ENCODE measurements around the gene RAB40B. TPM values are rescaled to one million over a fixed set of nuclear protein-coding genes. Genes with fewer than 3 reads are reported as not detected.

Gene RAB40B
- total and polyA plus RNA-seq, 2 of the 4 experiments (the other 2 are of a cell fraction): 14.9 to 20.0 TPM

DNA sequence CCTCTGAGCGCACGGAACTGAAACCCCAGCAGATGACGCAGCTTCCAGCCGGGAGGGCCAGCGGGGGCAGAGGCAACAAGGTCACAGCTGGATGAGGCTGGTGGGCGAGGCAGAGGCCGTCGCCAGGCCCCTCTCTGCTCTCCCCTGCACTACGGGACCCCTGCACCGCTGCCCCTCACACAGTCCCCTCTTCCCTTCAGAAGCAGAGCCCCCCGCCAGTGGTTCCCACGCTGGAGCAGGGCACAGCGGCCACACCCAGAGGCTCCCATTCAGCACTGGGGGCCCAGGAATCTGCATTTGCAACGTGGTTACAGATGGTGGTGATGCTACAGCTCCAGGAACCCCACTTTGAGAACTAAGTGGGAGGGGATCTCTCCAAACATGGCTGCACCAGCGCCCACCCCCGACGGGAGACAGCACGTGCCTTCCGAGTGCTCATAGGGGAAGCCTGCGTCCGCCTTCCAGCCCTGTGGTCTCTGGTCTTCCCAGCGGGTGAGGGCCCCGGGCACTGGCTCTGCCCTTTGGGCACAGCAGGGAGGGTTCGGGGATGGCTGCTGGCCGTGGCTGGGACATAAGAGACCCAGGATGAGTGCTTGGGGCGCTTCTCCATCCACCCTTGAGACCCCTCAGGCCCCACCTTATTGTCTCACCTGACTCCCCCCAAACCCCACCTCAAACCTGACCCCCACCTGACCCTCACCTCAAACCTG is 4.7 kb upstream of the RAB40B start:
- 52% methylated on average over 10 of the region's 26 CpGs; no CpG with 5 or more reads in 1 of the 2 experiments for WGBS, 2 experiments (ENCODE audit: extremely low coverage in 2 of 2, insufficient read length in 1 of 2)
- no peak overlapping the region for H3K9ac ChIP-seq (ENCODE audit: low read depth, low read length)
- H3K27ac ChIP-seq (ENCODE audit: insufficient read depth, low read length): no peak overlapping the region

More for the DNA sequence above, 4.7 kb upstream of the RAB40B start:
- peaks cover 8% of the 10 kb centered on the region; the same call in 1 of the 2 replicates for H3K27me3 ChIP-seq (ENCODE audit: control insufficient read depth, insufficient read depth, low read length)
- no peak overlapping the region for H2AFZ ChIP-seq (replicated peaks; ENCODE audit: low read length, poor library complexity)
- no peaks in the 10 kb centered on the region for H3K36me3 ChIP-seq (ENCODE audit: control insufficient read depth, insufficient read depth, low read length)
- POLR2A ChIA-PET (ENCODE audit: unreplicated experiment): interaction anchor here (1.2 kb wide), 1 partner anchor 23 kb away, joined by 3 read pairs; no protein-coding TSS in a partner anchor
- in situ Hi-C loops (cut with MboI; ENCODE audit: low sequenced_read_pairs): no loop called here
- no peak overlapping the region for H3K4me2 ChIP-seq (ENCODE audit: low read depth, low read length)
- ATAC-seq (ENCODE audit: low read depth): no peak
- H3K18ac ChIP-seq (ENCODE audit: low read depth, low read length): no peak overlapping the region
- intact Hi-C loops (cut with micrococcal nuclease): no loop called here
- H3K23ac ChIP-seq (ENCODE audit: low read depth, low read length): no peak overlapping the region
- H4K5ac ChIP-seq (ENCODE audit: low read depth, low read length): no peak overlapping the region
- no TSS peak for BruUV-seq (replicated peaks)
- H4K20me1 ChIP-seq (ENCODE audit: insufficient read depth, low read length): no peaks in the 10 kb centered on the region
- peaks cover 2% of the 10 kb centered on the region; the same call in 1 of the 2 replicates for H3K4me1 ChIP-seq (ENCODE audit: control insufficient read depth, insufficient read depth, low read length)
- H3K9me3 ChIP-seq (ENCODE audit: control insufficient read depth, insufficient read depth, low read length): no peaks in the 10 kb centered on the region
- H2BK15ac ChIP-seq (ENCODE audit: low read depth, low read length): no peak overlapping the region
- dilution Hi-C loops (cut with HindIII; ENCODE audit: low sequenced_read_pairs, unreplicated experiment): no loop called here
- H3K79me1 ChIP-seq (ENCODE audit: low read depth in 1 of 2, low read length in 2 of 2): no peaks in the 10 kb centered on the region
- TF ChIP-seq USF2 (IDR thresholded peaks at IDR 0.05; ENCODE audit: low read depth, low read length) (no peak), FOS (IDR thresholded peaks at IDR 0.05; ENCODE audit: low read depth, low read length) (no peak), RFX5 (IDR thresholded peaks at IDR 0.05; ENCODE audit: low read depth, low read length) (no peak), POLR2A (IDR thresholded peaks at IDR 0.05; ENCODE audit: low read depth, low read length) (no peak), RAD21 (IDR thresholded peaks at IDR 0.05; ENCODE audit: low read length) (no peak)
- TF ChIP-seq, protein P1, sequence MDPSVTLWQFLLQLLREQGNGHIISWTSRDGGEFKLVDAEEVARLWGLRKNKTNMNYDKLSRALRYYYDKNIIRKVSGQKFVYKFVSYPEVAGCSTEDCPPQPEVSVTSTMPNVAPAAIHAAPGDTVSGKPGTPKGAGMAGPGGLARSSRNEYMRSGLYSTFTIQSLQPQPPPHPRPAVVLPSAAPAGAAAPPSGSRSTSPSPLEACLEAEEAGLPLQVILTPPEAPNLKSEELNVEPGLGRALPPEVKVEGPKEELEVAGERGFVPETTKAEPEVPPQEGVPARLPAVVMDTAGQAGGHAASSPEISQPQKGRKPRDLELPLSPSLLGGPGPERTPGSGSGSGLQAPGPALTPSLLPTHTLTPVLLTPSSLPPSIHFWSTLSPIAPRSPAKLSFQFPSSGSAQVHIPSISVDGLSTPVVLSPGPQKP (IDR thresholded peaks at IDR 0.05; ENCODE audit: borderline replicate concordance, low read depth, low read length): no peak
- CTCF ChIA-PET: no interaction called here
- H3K56ac ChIP-seq (ENCODE audit: extremely low read depth, insufficient read depth, low read length): no peak overlapping the region
- H2AK5ac ChIP-seq (ENCODE audit: low read depth, low read length): no peak overlapping the region
- no peak overlapping the region for H2BK5ac ChIP-seq (ENCODE audit: low read depth, low read length, poor library complexity, severe bottlenecking)
- no peak for DNase-seq
- no peak overlapping the region for H2BK20ac ChIP-seq (ENCODE audit: low read depth, low read length)
- H4K8ac ChIP-seq (ENCODE audit: low read depth in 2 of 2, low read length in 2 of 2): no peak overlapping the region
- no peak overlapping the region for H3K14ac ChIP-seq (replicated peaks; ENCODE audit: low read depth, low read length)
- no peak overlapping the region for H4K91ac ChIP-seq (ENCODE audit: insufficient read depth, low read depth, low read length)
- no peak overlapping the region for H2BK120ac ChIP-seq (ENCODE audit: low read depth, low read length)
- H3K4me3 ChIP-seq (ENCODE audit: insufficient read depth, low read depth, low read length): no peak overlapping the region
- no peak overlapping the region for H3K4ac ChIP-seq (ENCODE audit: low read depth, low read length)
- no peak overlapping the region for H2AK9ac ChIP-seq (replicated peaks; ENCODE audit: low read depth, low read length, poor library complexity)
- peaks cover 5% of the 10 kb centered on the region for H3K9me1 ChIP-seq (ENCODE audit: insufficient read depth, low read length)
